Stimulated activated CD8-positive, alpha-beta memory T cell treated with anti-CD3 and anti-CD28 coated beads, Interleukin-12 subunit alpha, Interleukin-12 subunit beta, amount 100 ng/mL, for 24 hours (primary cell): ENCODE results near the gene ZNF618.

Experiments used
- DNase-seq: peaks from one replicate; pipeline ENCODE4 v3.0.0-alpha.2; 2020; ENCODE audit errors: extremely low read depth

The ZNF618 gene

GRCh38 chr9:113957351-113957750 lies 81.2 kb downstream of the ZNF618 start:
- DNase-seq: no peak

- DNase-seq: no peak
Measured at GRCh38 chr9:113957821-113958341, 81.8 kb downstream of the ZNF618 start.

DNA sequence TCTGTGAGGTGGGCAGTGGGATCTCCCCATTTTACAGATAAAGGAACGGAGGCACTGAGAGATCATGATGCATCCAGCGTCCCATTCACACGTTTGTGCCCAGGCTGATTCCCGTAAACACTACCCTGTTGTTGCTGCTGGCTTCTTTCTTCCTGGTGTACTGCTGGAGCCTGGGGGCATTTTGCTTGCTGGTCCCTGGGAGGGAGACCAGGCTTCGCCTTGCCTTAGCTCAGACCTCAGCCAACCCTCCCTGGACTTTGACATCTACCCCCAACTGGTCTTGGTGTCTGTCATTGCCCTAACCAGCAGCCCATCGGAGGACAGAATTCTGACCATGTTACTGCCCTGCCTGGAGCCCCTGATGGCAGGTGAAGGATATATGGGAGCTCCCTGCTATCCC lies 82.4 kb downstream of the ZNF618 start:
- DNase-seq: no peak

DNA sequence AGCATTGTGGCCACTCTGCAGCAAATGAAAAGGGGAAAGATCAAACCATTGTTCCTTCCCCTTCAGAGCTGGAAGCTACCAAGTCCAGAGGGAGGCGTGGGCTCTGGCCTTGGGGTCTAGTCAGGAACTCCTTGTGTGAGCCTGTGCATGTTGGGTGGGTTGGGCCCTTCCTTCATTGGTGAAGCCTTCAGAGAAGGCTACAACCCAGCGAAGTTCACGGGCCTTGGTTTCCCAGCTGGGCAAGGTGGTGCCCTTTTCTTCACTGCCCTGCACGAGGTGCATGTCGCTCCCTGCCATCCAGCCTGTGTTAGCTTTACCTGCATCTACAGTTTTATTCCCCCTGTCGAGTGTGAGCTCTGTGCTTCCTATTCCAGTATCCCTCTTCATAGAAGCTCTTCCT lies 84.7 kb downstream of the ZNF618 start:
- no peak for DNase-seq

DNA sequence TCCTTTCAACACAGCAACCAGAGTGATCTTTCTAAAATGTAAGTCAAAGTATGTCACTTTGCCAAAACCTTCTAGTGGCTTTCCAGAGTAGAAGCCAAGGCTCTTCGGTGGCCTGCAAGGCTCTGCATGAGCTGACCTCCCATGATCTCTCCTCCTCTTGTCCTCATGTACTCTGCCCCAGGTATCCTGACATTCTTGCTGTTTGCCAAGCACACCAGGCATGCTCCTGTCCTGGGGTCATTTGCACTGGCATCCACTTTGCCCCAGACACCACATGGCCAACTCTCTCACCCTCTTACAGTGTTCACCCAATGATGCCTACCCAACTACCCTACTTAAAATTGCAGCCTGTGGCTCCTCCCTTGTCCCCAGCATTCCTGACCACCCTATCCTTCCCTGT lies 86.3 kb downstream of the ZNF618 start:
- DNase-seq: no peak

GRCh38 chr9:113963017-113963620 lies 87.0 kb downstream of the ZNF618 start:
- no peak for DNase-seq

GRCh38 chr9:113963696-113964494 lies 87.8 kb downstream of the ZNF618 start:
- DNase-seq: no peak

DNA sequence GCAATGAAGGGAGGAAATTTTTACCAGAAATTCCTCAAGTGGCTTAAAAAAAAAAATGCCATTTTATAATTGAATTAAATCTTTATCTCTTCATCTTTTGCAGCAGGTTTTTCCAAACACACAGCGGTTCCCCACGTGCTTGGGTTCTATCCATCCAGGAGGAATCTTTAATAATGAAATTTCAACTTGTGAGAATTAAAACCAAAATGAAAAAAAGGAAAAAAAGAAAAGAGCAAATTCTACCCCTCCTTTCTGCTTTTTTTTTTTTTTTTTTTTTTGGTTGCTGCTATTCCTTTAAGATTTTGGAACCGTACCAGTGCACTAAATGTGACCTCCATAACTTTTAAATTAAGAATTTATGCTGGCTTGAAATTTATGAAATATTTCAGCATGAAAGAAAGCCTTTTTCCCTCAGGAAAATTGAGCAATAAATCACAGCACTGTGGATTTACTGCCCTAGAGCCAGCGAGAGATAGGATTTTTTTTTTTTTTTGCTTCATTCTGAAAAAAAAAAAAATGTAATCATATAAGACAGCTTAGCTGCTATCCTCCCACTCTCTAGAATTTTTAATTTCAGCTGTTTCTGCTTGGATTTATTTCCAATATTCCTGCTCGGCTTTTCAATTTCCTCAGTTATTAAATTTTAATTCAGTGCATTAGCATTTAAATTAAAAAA lies 88.5 kb downstream of the ZNF618 start:
- DNase-seq: no peak

DNA sequence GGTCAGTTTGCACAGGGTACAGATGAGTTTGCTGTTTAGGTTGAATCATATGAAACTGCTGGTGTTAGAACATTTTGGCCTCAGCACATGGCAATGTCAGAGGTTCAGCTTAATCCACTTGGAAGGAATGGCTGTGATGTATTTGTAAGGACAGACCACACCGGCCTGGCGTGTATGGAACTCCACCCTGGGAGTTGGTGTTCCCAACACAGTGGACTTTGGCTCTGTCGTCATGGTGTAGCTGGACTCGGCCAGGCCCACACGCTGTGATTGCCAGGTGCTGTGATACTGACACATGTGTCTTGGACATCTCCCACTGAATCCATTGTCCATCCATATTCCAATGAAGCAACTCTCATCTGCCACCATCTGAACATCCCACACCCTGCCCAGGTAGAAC lies 90.3 kb downstream of the ZNF618 start:
- DNase-seq: no peak

DNA sequence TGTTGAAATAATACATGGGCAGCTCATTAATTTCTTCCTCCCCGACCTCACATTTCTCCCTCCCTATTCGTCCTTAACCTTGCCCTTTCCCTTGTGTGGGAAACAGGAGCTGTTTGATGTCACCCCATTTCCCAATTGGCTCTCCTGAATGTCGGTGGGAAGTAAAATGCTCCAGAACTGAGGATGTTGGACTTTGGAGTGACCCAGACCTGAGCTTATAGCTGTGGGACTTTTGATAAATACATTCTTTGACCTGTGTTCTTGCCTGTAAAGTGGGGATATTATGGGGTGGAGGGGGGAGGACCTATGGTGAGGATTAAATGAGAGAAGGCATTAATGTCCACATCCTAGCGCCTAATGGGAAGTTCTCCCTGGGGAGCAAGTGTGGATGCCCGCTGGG lies 91.3 kb downstream of the ZNF618 start:
- no peak for DNase-seq

DNA sequence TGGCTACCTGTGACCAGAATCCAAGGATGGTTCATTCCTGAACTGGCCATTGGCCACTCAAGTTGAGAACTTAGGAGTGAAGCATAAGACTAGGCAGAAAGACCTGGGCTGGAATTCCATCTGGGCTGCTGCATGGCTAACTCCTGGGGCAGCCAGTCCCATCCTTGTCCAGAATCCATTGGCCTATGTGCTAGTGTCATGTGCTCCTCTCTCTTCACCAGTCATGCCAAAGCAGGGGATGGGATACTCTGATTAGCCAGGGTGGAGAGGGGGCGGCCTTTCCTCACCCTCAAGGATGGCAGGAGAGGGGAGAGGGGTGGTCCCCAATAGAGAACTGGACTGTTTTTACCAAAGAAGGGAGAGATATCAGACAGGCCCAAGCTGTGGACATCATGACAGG lies 93.2 kb downstream of the ZNF618 start:
- no peak for DNase-seq

- DNase-seq: no peak
Measured at GRCh38 chr9:113973226-113973625, 97.1 kb downstream of the ZNF618 start.

GRCh38 chr9:113973963-113974413 lies 97.9 kb downstream of the ZNF618 start:
- DNase-seq: no peak

DNA sequence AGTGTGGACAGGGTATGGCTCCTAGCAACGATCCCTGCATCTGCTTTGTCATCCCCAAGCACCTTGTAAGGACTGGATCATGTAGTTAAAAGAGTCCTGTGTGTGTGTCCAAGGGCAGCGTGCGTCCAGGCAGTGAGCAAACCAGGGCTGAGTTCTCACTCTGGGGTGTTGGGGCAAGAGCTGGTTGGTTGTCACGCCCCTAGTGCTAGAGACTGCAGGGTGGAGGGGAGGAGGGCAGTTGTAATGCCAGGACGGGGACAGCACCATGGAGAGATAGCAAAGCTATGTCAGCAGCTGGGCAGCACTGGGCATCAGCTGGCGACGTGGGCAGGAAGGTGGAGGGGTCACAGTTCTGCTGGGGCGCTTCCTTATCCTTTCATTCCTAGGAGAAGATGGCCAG lies 100.8 kb downstream of the ZNF618 start:
- DNase-seq: no peak

- DNase-seq: no peak
Measured at GRCh38 chr9:113978725-113979342, 102.7 kb downstream of the ZNF618 start.

GRCh38 chr9:113979343-113980127 lies 103.4 kb downstream of the ZNF618 start:
- DNase-seq: no peak

GRCh38 chr9:113984639-113985380 lies 108.7 kb downstream of the ZNF618 start:
- DNase-seq: no peak

- DNase-seq: no peak
Measured at GRCh38 chr9:113985968-113986585, 110.0 kb downstream of the ZNF618 start.

DNA sequence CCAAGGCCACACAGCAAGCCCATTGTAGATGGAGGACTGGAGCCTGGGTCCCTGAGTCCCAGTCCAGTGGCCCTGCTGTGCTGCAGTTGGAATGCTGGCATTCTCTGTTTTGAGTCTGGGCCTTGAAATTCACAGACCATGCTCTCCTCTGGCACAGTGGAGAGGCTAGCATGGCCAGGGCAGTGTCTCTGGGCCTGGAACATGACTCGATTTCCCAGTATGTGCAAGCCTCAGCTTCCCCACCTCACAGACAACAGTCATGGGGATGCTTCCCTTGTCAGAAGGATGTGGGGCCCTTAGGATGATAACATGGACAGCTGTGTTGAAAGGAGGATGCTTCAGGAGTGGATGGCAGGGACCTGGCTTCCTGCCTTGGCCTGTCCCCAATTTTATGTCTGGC lies 110.8 kb downstream of the ZNF618 start:
- no peak for DNase-seq

DNA sequence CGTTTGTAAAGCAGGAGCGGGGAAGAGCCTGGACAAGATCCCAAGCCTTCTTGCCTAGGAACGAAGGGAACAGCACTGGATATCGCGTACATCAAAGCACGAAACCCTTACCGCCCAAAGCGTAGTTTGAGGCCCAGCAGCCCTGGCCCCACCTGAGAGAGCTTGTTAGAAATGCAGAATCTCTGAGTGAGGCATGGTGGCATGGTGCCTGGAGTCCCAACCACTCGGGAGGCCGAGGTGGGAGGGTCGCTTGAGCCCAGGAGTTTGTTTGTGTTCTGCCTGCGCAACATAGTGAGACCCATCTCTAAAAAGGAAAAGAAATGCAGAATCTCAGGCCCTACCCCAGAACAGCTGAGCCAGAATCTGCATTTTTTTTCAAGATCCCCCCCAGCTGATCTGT lies 111.4 kb downstream of the ZNF618 start:
- no peak for DNase-seq
